Mesothelial cell of epicardium (in vitro differentiated cells): ENCODE results near the gene STK36. TPM values are rescaled to one million over a fixed set of nuclear protein-coding genes. Genes with fewer than 3 reads are reported as not detected.

Experiments used
- DNase-seq, 2 experiments: peaks; one replicate each; pipeline ENCODE4 v3.0.0; 2021; ENCODE audit warnings: low spot score in 2 of 2; ENCODE audit not compliant: unreplicated experiment in 2 of 2
- H3K27ac Mint-ChIP-seq: 2 replicates; pipeline ENCODE4 v1.8.0; 2021; ENCODE audit warnings: mixed read lengths
- H3K27me3 Mint-ChIP-seq: 2 replicates; pipeline ENCODE4 v1.8.0; 2021; ENCODE audit warnings: low read depth, mixed read lengths
- H3K36me3 Mint-ChIP-seq: 2 replicates; pipeline ENCODE4 v1.8.0; 2021; ENCODE audit warnings: mixed read lengths
- H3K4me1 Mint-ChIP-seq: 2 replicates; pipeline ENCODE4 v1.8.0; 2021; ENCODE audit warnings: mixed read lengths
- H3K4me3 Mint-ChIP-seq: 2 replicates; pipeline ENCODE4 v1.8.0; 2021; ENCODE audit warnings: mild to moderate bottlenecking, moderate library complexity, mixed read lengths
- H3K9me3 Mint-ChIP-seq: 2 replicates; pipeline ENCODE4 v1.8.0; 2021; ENCODE audit warnings: mixed read lengths
- CTCF ChIP-seq: fragments of 200-600 bp; sonication (generic); IDR thresholded peaks from one replicate; pipeline ENCODE4 v1.5.0; 2021; ENCODE audit warnings: antibody characterized with exemption; ENCODE audit not compliant: unreplicated experiment
- total RNA-seq: library from RNA; stranded (reverse); gene quantifications from 3 replicates; pipeline ENCODE4 v1.2.1, GENCODE V29; 2021

STK36 gene
- total RNA-seq, 1 donor from 2014 or later, result 115 TPM

- H3K9me3 Mint-ChIP-seq, result no peaks in the 10 kb centered on the region
- DNase-seq, result no peak
- peak overlapping the region; percentile 98 for H3K4me3 Mint-ChIP-seq
- no peaks in the 10 kb centered on the region for H3K27me3 Mint-ChIP-seq
- peak overlapping the region; percentile 97 for H3K27ac Mint-ChIP-seq
- H3K4me1 Mint-ChIP-seq, result peaks cover 8% of the 10 kb centered on the region
- H3K36me3 Mint-ChIP-seq, result peaks cover 5% of the 10 kb centered on the region
- no peak for TF ChIP-seq CTCF
Observed at GRCh38 chr2:218711550-218711929, 39.7 kb downstream of the STK36 start.

GRCh38 chr2:218713922-218714321 is 42.0 kb downstream of the STK36 start:
- Mint-ChIP-seq H3K9me3 (no peaks in the 10 kb centered on the region), H3K4me1 (peaks cover 11% of the 10 kb centered on the region), H3K27ac (no peak overlapping the region), H3K36me3 (peaks cover 8% of the 10 kb centered on the region), H3K4me3 (no peak overlapping the region), H3K27me3 (no peaks in the 10 kb centered on the region)
- DNase-seq, result no peak
- TF ChIP-seq CTCF, result no peak

- Mint-ChIP-seq H3K9me3 (no peaks in the 10 kb centered on the region), H3K27ac (no peak overlapping the region), H3K36me3 (peaks cover 18% of the 10 kb centered on the region), H3K27me3 (no peaks in the 10 kb centered on the region), H3K4me1 (peaks cover 19% of the 10 kb centered on the region), H3K4me3 (no peak overlapping the region)
- no peak for DNase-seq
- no peak for TF ChIP-seq CTCF
Observed at GRCh38 chr2:218716070-218716469, 44.2 kb downstream of the STK36 start.

GRCh38 chr2:218717262-218717661 is 45.4 kb downstream of the STK36 start:
- Mint-ChIP-seq H3K9me3 (no peaks in the 10 kb centered on the region), H3K4me1 (peaks cover 12% of the 10 kb centered on the region), H3K27me3 (no peaks in the 10 kb centered on the region), H3K27ac (peak overlapping the region; percentile 75), H3K36me3 (peaks cover 18% of the 10 kb centered on the region), H3K4me3 (no peak overlapping the region)
- no peak for DNase-seq
- no peak for TF ChIP-seq CTCF

GRCh38 chr2:218718058-218718457 is 46.2 kb downstream of the STK36 start:
- no peak for DNase-seq
- Mint-ChIP-seq H3K27me3 (no peaks in the 10 kb centered on the region), H3K36me3 (peaks cover 18% of the 10 kb centered on the region), H3K4me3 (no peak overlapping the region), H3K27ac (no peak overlapping the region), H3K4me1 (peaks cover 19% of the 10 kb centered on the region), H3K9me3 (no peaks in the 10 kb centered on the region)
- no peak for TF ChIP-seq CTCF

- H3K4me3 Mint-ChIP-seq, result no peak overlapping the region
- H3K4me1 Mint-ChIP-seq, result peaks cover 19% of the 10 kb centered on the region
- H3K27ac Mint-ChIP-seq, result no peak overlapping the region
- no peak for TF ChIP-seq CTCF
- no peak for DNase-seq
- H3K9me3 Mint-ChIP-seq, result no peaks in the 10 kb centered on the region
- no peaks in the 10 kb centered on the region for H3K27me3 Mint-ChIP-seq
- H3K36me3 Mint-ChIP-seq, result peaks cover 18% of the 10 kb centered on the region
Observed at GRCh38 chr2:218719457-218719856, 47.6 kb downstream of the STK36 start.
